HCT116 (cell line): ENCODE results near the gene ZBTB20. TPM values are rescaled to one million over a fixed set of nuclear protein-coding genes. Genes with fewer than 3 reads are reported as not detected.

ENCODE experiments used
- ATAC-seq: fragments of 200-7000 bp; cut with Tn5 transposase; 2 replicates; pipeline ENCODE4 v1.9.1; 2020; ENCODE audit warnings: mild to moderate bottlenecking, moderate library complexity
- BruUV-seq: library from RNA; stranded (reverse); fragments of 400-500 nt; replicated peaks from 2 replicates; lab custom pipeline; 2021; lab: Mats Ljungman, UMichigan
- CTCF ChIA-PET: fragments of 300-600 bp; sonication (Branson Sonifier 250); formaldehyde crosslinking; loops from one replicate; lab custom pipeline; 2021; ENCODE audit warnings: antibody characterized with exemption; lab: Charles Lee
- POLR2A ChIA-PET: fragments of 300-600, 350-600 bp; sonication (Branson Sonifier 250); formaldehyde crosslinking; loops from one replicate; lab custom pipeline; 2021; ENCODE audit warnings: antibody characterized with exemption; lab: Charles Lee
- RAD21 ChIA-PET, 2 experiments: fragments of 300-600 bp; sonication (Branson Sonifier 250); formaldehyde crosslinking; loops; one replicate each; lab custom pipeline; 2023; ENCODE audit warnings: low total read pairs in 2 of 2; ENCODE audit not compliant: uncharacterized antibody in 2 of 2, unreplicated experiment in 2 of 2, low non-redundant PET in 1 of 2; lab: Charles Lee
- DNase-seq: peaks from one replicate; pipeline ENCODE4 v3.0.0-alpha.2; 2010; ENCODE audit warnings: low read depth, low spot score
- H2AFZ ChIP-seq: fragments of 200-600 bp; shearing (Covaris generic), sonication (generic); 2 replicates; pipeline ENCODE4 v1.6.1; 2017; ENCODE audit warnings: low read depth, mixed run types, mixed read lengths, antibody characterized with exemption, low read length; ENCODE audit not compliant: poor library complexity, severe bottlenecking
- H3K27ac ChIP-seq: 2 replicates; pipeline ENCODE4 v1.5.1; 2012; ENCODE audit warnings: low read depth, low read length
- H3K27me3 ChIP-seq: fragments of 200-600 bp; sonication (generic); 2 replicates; pipeline ENCODE4 v1.6.1; 2016; ENCODE audit warnings: mixed run types, low read length, mixed read lengths; ENCODE audit not compliant: insufficient read depth
- H3K36me3 ChIP-seq, 2 experiments: fragments of 200-500 bp in 1 of 2; fragments of 200-600 bp in 1 of 2; sonication (Bioruptor generic) in 1 of 2; sonication (generic) in 1 of 2; 2 replicates each; pipeline versions ENCODE4 v1.5.1 to v1.6.1; 2014 to 2016; ENCODE audit warnings: low read length in 2 of 2, inconsistent platforms in 1 of 2, mixed read lengths in 1 of 2, mixed run types in 1 of 2; ENCODE audit not compliant: insufficient read depth in 2 of 2, control insufficient read depth in 1 of 2
- H3K4me1 ChIP-seq, 2 experiments: fragments of 200-600 bp in 1 of 2; sonication (generic) in 1 of 2; 2 replicates each; pipeline versions ENCODE4 v1.5.1 to v1.6.1; 2012 to 2017; ENCODE audit warnings: low read length in 2 of 2, inconsistent platforms in 1 of 2, mild to moderate bottlenecking in 1 of 2, mixed read lengths in 1 of 2, mixed run types in 1 of 2, moderate library complexity in 1 of 2; ENCODE audit not compliant: insufficient read depth in 2 of 2, control insufficient read depth in 1 of 2
- H3K4me2 ChIP-seq: fragments of 200-600 bp; sonication (generic); 2 replicates; pipeline ENCODE4 v1.6.1; 2017; ENCODE audit warnings: mixed run types, low read length, mixed read lengths
- H3K4me3 ChIP-seq, 2 experiments: fragments of 200-600 bp in 1 of 2; sonication (generic) in 1 of 2; replicated peaks in 1 of 2; 2 replicates each; pipeline ENCODE4 v1.5.1; 2011 to 2016; ENCODE audit warnings: low read length in 2 of 2, control low read depth in 1 of 2, low read depth in 1 of 2, mild to moderate bottlenecking in 1 of 2, mixed read lengths in 1 of 2, mixed run types in 1 of 2
- H3K79me2 ChIP-seq: fragments of 200-600 bp; sonication (generic); 2 replicates; pipeline ENCODE4 v1.6.1; 2017; ENCODE audit warnings: mild to moderate bottlenecking, mixed run types, low read length, moderate library complexity, mixed read lengths; ENCODE audit not compliant: insufficient read depth
- H3K9ac ChIP-seq: fragments of 200-600 bp; sonication (generic); 2 replicates; pipeline ENCODE4 v1.6.1; 2016; ENCODE audit warnings: low read length, mixed read lengths
- H3K9me2 ChIP-seq: fragments of 200-600 bp; sonication (generic), shearing (Covaris generic); 2 replicates; pipeline ENCODE4 v1.6.1; 2017; ENCODE audit warnings: mixed run types, mild to moderate bottlenecking, moderate library complexity; ENCODE audit not compliant: insufficient read depth
- H3K9me3 ChIP-seq, 2 experiments: fragments of 200-500 bp in 1 of 2; fragments of 200-600 bp in 1 of 2; sonication (Bioruptor generic) in 1 of 2; sonication (generic) in 1 of 2; 2 replicates each; pipeline ENCODE4 v1.6.1; 2014 to 2017; ENCODE audit warnings: low read length in 2 of 2, mixed read lengths in 2 of 2, inconsistent platforms in 1 of 2, low read depth in 1 of 2, mild to moderate bottlenecking in 1 of 2, mixed run types in 1 of 2, moderate library complexity in 1 of 2; ENCODE audit not compliant: control insufficient read depth in 1 of 2, insufficient read depth in 1 of 2
- H4K20me1 ChIP-seq: fragments of 200-600 bp; sonication (generic), shearing (Covaris generic); 2 replicates; pipeline ENCODE4 v1.6.1; 2017; ENCODE audit warnings: mixed run types, mild to moderate bottlenecking, moderate library complexity; ENCODE audit not compliant: insufficient read depth
- ATF3 ChIP-seq: IDR thresholded peaks from 2 replicates; pipeline ENCODE4 v1.6.1; 2012
- CEBPB ChIP-seq: IDR thresholded peaks from 2 replicates; pipeline ENCODE4 v1.6.1; 2012; ENCODE audit warnings: low read depth
- CTCF ChIP-seq, 3 experiments: fragments of 200-600 bp in 1 of 3; sonication (generic) in 1 of 3; IDR thresholded peaks in 2 of 3; conservative IDR thresholded peaks in 1 of 3; 2 replicates each; pipeline ENCODE4 v1.5.1; 2012 to 2017; ENCODE audit warnings: low read depth in 2 of 3, low read length in 2 of 3, antibody characterized with exemption in 1 of 3, borderline replicate concordance in 1 of 3, control low read depth in 1 of 3, mild to moderate bottlenecking in 1 of 3, mixed read lengths in 1 of 3, mixed run types in 1 of 3, moderate library complexity in 1 of 3; ENCODE audit not compliant: insufficient read depth in 1 of 3
- ELF1 ChIP-seq: IDR thresholded peaks from 2 replicates; pipeline ENCODE4 v1.6.1; 2012; ENCODE audit warnings: low read depth, borderline replicate concordance
- JUND ChIP-seq: IDR thresholded peaks from 2 replicates; pipeline ENCODE4 v1.6.1; 2012
- MAX ChIP-seq: IDR thresholded peaks from 2 replicates; pipeline ENCODE4 v1.6.1; 2012
- RAD21 ChIP-seq: IDR thresholded peaks from 2 replicates; pipeline ENCODE4 v1.6.1; 2012; ENCODE audit warnings: low read depth, mild to moderate bottlenecking
- REST ChIP-seq: IDR thresholded peaks from 2 replicates; pipeline ENCODE4 v1.6.1; 2012; ENCODE audit warnings: low read depth
- YY1 ChIP-seq: IDR thresholded peaks from 2 replicates; pipeline ENCODE4 v1.6.1; 2011; ENCODE audit warnings: low read length, low read depth, moderate library complexity, mild to moderate bottlenecking; ENCODE audit not compliant: insufficient replicate concordance; ENCODE audit errors: extremely low read depth
- ZBTB33 ChIP-seq: IDR thresholded peaks from 2 replicates; pipeline ENCODE4 v1.6.1; 2011; ENCODE audit warnings: mild to moderate bottlenecking, low read length, moderate library complexity; ENCODE audit not compliant: insufficient replicate concordance; ENCODE audit errors: extremely low read depth
- ZNF274 ChIP-seq: fragments of 200-500 bp; sonication (Bioruptor generic); IDR thresholded peaks from 2 replicates; pipeline ENCODE4 v1.6.1; 2014; ENCODE audit warnings: mild to moderate bottlenecking, low read depth, low read length, inconsistent platforms
- intact Hi-C: fragments of 100-400 bp; cut with micrococcal nuclease; formaldehyde crosslinking; loops from 2 replicates; pipeline ENCODE4 v1.10.0; 2022
- total RNA-seq: library from RNA; stranded (reverse); gene quantifications from one replicate; pipeline ENCODE4 v1.2.1, GENCODE V29; 2021; ENCODE audit not compliant: unreplicated experiment

Gene ZBTB20
- total RNA-seq, 1 experiment from 2014 or later: 42.1 TPM

- TF ChIP-seq CTCF (IDR thresholded peaks at IDR 0.05 in 2 of 3, conservative IDR thresholded peaks at IDR 0.05 in 1 of 3; ENCODE audit: borderline replicate concordance in 1 of 3, insufficient read depth in 1 of 3, low read depth in 2 of 3, low read length in 2 of 3) (no peak), ZNF274 (no peak), JUND (peak; percentile 34), CEBPB (no peak), ATF3 (no peak), REST (no peak)
Observed at GRCh38 chr3:114764056-114764492, 383.0 kb downstream of the ZBTB20 start (continued).

GRCh38 chr3:114762144-114762543 is 384.9 kb downstream of the ZBTB20 start:
- H3K9me2 ChIP-seq: no peaks in the 10 kb centered on the region
- RAD21 ChIA-PET: no interaction called here
- no peak for DNase-seq
- H3K4me2 ChIP-seq: no peak overlapping the region
- no peaks in the 10 kb centered on the region for H4K20me1 ChIP-seq
- BruUV-seq: no TSS peak
- H3K9ac ChIP-seq: no peak overlapping the region
- POLR2A ChIA-PET: no interaction called here
- H3K36me3 ChIP-seq: no peaks in the 10 kb centered on the region
- H2AFZ ChIP-seq: no peak overlapping the region
- intact Hi-C loops: no loop called here
- no peaks in the 10 kb centered on the region for H3K27me3 ChIP-seq
- H3K4me1 ChIP-seq: peaks cover 37 to 62% of the 10 kb centered on the region in 2 experiments
- TF ChIP-seq ZNF274 (no peak), ZBTB33 (no peak), ATF3 (no peak), CTCF (IDR thresholded peaks at IDR 0.05 in 2 of 3, conservative IDR thresholded peaks at IDR 0.05 in 1 of 3; ENCODE audit: borderline replicate concordance in 1 of 3, insufficient read depth in 1 of 3, low read depth in 2 of 3, low read length in 2 of 3) (no peak), ELF1 (no peak), MAX (no peak), YY1 (no peak), RAD21 (no peak)
- TF ChIP-seq, all 23 proteins: peak for 0
- no peaks in the 10 kb centered on the region for H3K9me3 ChIP-seq
- peaks cover 9% of the 10 kb centered on the region; the same call in 1 of the 2 replicates for H3K79me2 ChIP-seq
- H3K27ac ChIP-seq: no peak overlapping the region
- CTCF ChIA-PET: no interaction called here
- no peak for ATAC-seq
- H3K4me3 ChIP-seq: no peak overlapping the region
